NT2/D1 (cell line): Measurements from ENCODE around the gene ATAT1.

ENCODE experiments used
- SUZ12 ChIP-seq: IDR thresholded peaks from 2 replicates; pipeline ENCODE4 v1.6.1; 2011; ENCODE audit not compliant: insufficient read length, insufficient read depth; ENCODE audit errors: extremely low read depth
- YY1 ChIP-seq: IDR thresholded peaks from 2 replicates; pipeline ENCODE4 v1.6.1; 2011; ENCODE audit not compliant: insufficient read length, insufficient read depth
- ZNF274 ChIP-seq: IDR thresholded peaks from 2 replicates; pipeline ENCODE4 v1.6.1; 2011; ENCODE audit warnings: mild to moderate bottlenecking, low read depth, low read length

- no peak for TF ChIP-seq YY1
- TF ChIP-seq ZNF274 = no peak
- no peak for TF ChIP-seq SUZ12
These were observed 63.9 kb downstream of the ATAT1 start, which contains the start of gene NRM for GRCh38 chr6:30690403-30691207.
